Stomach smooth muscle (tissue), 2 donors: ENCODE measurements around the gene SGIP1.

Experiments
- H3K27ac ChIP-seq: one replicate; pipeline ENCODE4 v1.7.0; 2013; ENCODE audit warnings: mild to moderate bottlenecking, low read length, inconsistent platforms
- H3K27me3 ChIP-seq, 2 donors: one replicate each; pipeline ENCODE4 v1.7.0; 2013; ENCODE audit warnings: low read length in 2 of 2; ENCODE audit not compliant: insufficient read depth in 2 of 2, control insufficient read depth in 1 of 2
- H3K36me3 ChIP-seq, 2 donors: one replicate each; pipeline ENCODE4 v1.7.0; 2013; ENCODE audit warnings: low read length in 2 of 2; ENCODE audit not compliant: control insufficient read depth in 2 of 2, insufficient read depth in 2 of 2
- H3K4me1 ChIP-seq: one replicate; pipeline ENCODE4 v1.7.0; 2013; ENCODE audit warnings: low read length; ENCODE audit not compliant: control insufficient read depth, insufficient read depth
- H3K4me3 ChIP-seq, 2 donors: one replicate each; pipeline ENCODE4 v1.7.0; 2013; ENCODE audit warnings: low read length in 2 of 2
- H3K9ac ChIP-seq, 2 donors: one replicate each; pipeline ENCODE4 v1.7.0; 2013; ENCODE audit warnings: low read length in 2 of 2, mild to moderate bottlenecking in 1 of 2
- H3K9me3 ChIP-seq, 2 donors: one replicate each; pipeline ENCODE4 v1.7.0; 2013; ENCODE audit warnings: low read length in 2 of 2; ENCODE audit not compliant: control insufficient read depth in 2 of 2
- donor health status: healthy.
- donor health status: Pancreatic carcinoma.

The SGIP1 gene, protein sequence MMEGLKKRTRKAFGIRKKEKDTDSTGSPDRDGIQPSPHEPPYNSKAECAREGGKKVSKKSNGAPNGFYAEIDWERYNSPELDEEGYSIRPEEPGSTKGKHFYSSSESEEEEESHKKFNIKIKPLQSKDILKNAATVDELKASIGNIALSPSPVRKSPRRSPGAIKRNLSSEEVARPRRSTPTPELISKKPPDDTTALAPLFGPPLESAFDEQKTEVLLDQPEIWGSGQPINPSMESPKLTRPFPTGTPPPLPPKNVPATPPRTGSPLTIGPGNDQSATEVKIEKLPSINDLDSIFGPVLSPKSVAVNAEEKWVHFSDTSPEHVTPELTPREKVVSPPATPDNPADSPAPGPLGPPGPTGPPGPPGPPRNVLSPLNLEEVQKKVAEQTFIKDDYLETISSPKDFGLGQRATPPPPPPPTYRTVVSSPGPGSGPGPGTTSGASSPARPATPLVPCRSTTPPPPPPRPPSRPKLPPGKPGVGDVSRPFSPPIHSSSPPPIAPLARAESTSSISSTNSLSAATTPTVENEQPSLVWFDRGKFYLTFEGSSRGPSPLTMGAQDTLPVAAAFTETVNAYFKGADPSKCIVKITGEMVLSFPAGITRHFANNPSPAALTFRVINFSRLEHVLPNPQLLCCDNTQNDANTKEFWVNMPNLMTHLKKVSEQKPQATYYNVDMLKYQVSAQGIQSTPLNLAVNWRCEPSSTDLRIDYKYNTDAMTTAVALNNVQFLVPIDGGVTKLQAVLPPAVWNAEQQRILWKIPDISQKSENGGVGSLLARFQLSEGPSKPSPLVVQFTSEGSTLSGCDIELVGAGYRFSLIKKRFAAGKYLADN

DNA sequence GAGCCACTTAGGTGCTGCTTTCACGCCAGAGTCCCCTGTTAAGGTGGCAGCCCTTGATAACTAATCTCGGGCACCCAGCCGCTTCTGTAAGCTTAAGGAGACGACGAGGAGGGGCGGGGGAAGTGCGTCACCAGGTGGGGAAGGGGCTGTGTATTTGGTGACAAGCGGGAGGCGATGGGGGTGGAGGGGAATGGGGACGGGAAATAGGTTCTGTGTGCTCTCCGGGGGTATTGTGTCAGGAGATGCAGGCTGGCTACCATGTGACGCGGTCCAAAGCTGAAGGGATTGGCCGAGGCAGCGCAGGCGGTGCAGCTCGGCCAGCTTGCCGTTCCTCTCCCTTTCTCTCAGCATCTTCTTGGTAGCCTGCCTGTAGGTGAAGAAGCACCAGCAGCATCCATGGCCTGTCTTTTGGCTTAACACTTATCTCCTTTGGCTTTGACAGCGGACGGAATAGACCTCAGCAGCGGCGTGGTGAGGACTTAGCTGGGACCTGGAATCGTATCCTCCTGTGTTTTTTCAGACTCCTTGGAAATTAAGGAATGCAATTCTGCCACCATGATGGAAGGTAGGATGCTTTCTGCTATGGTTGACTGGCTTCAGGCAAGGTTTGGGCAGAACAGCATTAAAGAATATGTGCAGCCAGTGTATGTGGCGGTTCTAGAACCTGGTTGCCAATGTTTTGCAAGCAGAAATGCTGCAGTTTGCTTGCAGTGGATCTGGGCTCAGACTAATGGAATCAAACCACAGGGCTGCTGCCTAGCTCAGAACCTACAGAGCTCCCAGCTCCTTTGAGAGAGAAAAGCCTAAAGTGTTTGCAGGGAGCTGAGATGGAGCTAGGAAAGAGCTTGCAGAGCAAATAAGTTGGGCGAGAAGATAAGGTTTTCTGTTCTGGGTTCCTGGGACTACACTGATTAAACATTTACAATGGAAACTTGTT, at the start of gene SGIP1:
TSS of gene SGIP1 (plus strand) at position 350 of the 937 bp plus-strand sequence. CDS start at position 556, 206 bp downstream.
- H3K9me3 ChIP-seq = no peaks in the 10 kb centered on the region
- H3K4me3 ChIP-seq = peak within 1 kb of the TSS; percentile 72 to 76
- no peaks in the 10 kb centered on the region for H3K36me3 ChIP-seq
- H3K4me1 ChIP-seq = peaks cover 6% of the 10 kb centered on the region
- no peaks in the 10 kb centered on the region for H3K27me3 ChIP-seq
- peak within 1 kb of the TSS; percentile 67 to 71 for H3K9ac ChIP-seq
- H3K27ac ChIP-seq = peak within 1 kb of the TSS; percentile 56

DNA sequence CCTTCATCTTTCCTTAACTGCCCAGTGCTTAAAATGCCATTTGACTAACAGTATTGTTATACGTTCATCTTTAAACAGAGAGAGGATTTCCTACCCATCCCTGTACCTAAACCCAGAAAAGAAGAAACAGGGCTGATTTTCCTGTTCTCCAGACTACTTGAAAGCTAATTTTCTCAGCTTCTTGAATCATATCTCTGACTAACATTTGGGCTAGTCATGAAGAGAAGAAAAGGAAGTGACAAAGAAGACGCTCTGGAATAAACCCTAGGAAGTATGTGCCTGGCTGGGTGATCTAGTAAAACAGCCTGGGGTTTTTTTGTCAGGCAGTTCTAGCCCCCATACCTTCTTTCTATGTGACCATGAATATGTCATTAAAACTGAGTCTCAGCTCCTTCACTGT, 44.8 kb upstream of the SGIP1 start:
- H3K36me3 ChIP-seq = no peaks in the 10 kb centered on the region
- H3K4me1 ChIP-seq = no peaks in the 10 kb centered on the region
- no peaks in the 10 kb centered on the region for H3K9me3 ChIP-seq
- H3K27me3 ChIP-seq = no peaks in the 10 kb centered on the region
- no peak overlapping the region for H3K4me3 ChIP-seq
- no peak overlapping the region for H3K27ac ChIP-seq
- no peak overlapping the region for H3K9ac ChIP-seq

DNA sequence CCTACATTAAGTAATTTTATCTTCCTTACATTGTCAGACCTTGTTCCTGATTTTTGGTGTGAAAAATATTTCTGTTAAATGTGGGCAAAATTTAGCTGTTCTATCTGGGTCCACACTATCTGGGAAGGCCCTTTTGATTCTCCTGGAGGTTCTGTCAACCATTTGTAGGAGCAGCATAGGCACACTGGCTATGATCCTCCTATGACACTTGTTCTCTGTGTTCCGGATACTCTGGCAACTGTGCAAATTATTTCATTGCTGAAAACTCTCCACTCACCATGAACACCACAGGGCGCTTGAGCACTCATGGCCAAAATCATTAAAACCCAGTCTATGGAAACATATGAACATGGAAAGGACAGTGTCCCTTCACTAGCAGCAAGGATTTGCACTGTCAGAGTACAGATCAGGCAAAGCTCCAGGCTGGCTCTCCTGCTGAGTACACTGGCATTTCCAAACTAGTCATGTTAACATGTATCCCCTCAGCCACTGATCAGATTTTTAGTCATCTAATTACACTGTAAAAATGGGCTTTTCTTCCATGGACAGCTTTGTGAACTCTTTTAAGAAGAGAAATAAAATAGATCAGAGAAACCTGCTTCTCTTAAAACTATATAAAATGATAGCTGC, 43.9 kb upstream of the SGIP1 start:
- Histone ChIP-seq H3K4me3 (no peak overlapping the region), H3K36me3 (no peaks in the 10 kb centered on the region), H3K27me3 (no peaks in the 10 kb centered on the region), H3K9ac (no peak overlapping the region), H3K27ac (no peak overlapping the region), H3K4me1 (no peaks in the 10 kb centered on the region), H3K9me3 (no peaks in the 10 kb centered on the region)

DNA sequence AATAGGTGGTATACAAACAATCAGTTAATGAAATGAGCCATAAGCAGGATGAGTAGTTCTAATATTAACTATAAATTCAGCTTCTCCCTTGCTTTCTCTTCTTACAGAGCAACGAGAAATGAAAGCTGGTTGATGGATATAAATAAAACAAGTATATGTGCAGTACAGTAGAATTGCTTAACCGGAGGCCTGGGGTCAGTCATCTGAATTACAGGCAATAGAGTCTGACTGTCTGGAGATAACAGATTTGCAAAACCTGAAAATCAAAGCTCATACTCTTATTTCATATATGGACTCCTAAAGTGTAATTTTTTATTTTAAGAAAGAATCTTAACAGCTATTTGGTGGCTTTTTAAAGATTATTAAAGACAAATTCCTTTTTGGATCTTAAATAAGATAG, 43.1 kb upstream of the SGIP1 start:
- H3K4me1 ChIP-seq = no peaks in the 10 kb centered on the region
- no peaks in the 10 kb centered on the region for H3K27me3 ChIP-seq
- H3K9me3 ChIP-seq = no peaks in the 10 kb centered on the region
- no peaks in the 10 kb centered on the region for H3K36me3 ChIP-seq
- H3K27ac ChIP-seq = no peak overlapping the region
- no peak overlapping the region for H3K9ac ChIP-seq
- H3K4me3 ChIP-seq = no peak overlapping the region

DNA sequence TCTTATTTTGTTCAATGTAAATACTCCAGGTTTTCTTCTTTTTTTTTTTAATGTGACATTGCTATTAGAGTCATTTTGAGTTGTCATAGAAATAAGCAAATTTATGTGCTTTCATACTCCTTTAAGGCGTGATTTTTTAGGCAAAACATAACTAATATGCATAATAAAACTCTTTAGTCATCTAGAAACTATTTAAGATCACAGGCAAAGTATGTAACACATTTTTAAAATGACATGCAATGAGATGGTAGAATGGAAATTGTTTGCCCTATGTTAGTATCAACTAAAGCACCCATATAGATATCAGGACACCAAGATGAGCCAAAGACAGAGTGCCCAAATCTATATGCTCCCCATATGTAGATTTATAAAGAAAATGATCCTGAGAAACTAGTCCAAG, 41.5 kb upstream of the SGIP1 start:
- no peak overlapping the region for H3K4me3 ChIP-seq
- H3K9me3 ChIP-seq = no peaks in the 10 kb centered on the region
- H3K4me1 ChIP-seq = no peaks in the 10 kb centered on the region
- no peaks in the 10 kb centered on the region for H3K27me3 ChIP-seq
- H3K27ac ChIP-seq = no peak overlapping the region
- no peak overlapping the region for H3K9ac ChIP-seq
- no peaks in the 10 kb centered on the region for H3K36me3 ChIP-seq

- Histone ChIP-seq H3K4me1 (no peaks in the 10 kb centered on the region), H3K4me3 (no peak overlapping the region), H3K9me3 (no peaks in the 10 kb centered on the region), H3K27me3 (no peaks in the 10 kb centered on the region), H3K36me3 (no peaks in the 10 kb centered on the region), H3K27ac (no peak overlapping the region), H3K9ac (no peak overlapping the region)
Measured at GRCh38 chr1:66493731-66494130, 40.2 kb upstream of the SGIP1 start.

- Histone ChIP-seq H3K27me3 (no peaks in the 10 kb centered on the region), H3K4me1 (no peaks in the 10 kb centered on the region), H3K9me3 (no peaks in the 10 kb centered on the region), H3K4me3 (no peak overlapping the region), H3K36me3 (no peaks in the 10 kb centered on the region), H3K9ac (no peak overlapping the region), H3K27ac (no peak overlapping the region)
Measured at GRCh38 chr1:66494482-66494881, 39.5 kb upstream of the SGIP1 start.

- H3K9me3 ChIP-seq = no peaks in the 10 kb centered on the region
- no peaks in the 10 kb centered on the region for H3K27me3 ChIP-seq
Measured at GRCh38 chr1:66495495-66495894, 38.5 kb upstream of the SGIP1 start.

GRCh38 chr1:66497910-66498309, 36.0 kb upstream of the SGIP1 start:
- Histone ChIP-seq H3K27me3 (no peaks in the 10 kb centered on the region), H3K9me3 (no peaks in the 10 kb centered on the region), H3K9ac (no peak overlapping the region), H3K4me1 (no peaks in the 10 kb centered on the region), H3K36me3 (no peaks in the 10 kb centered on the region), H3K27ac (no peak overlapping the region), H3K4me3 (no peak overlapping the region)

More at GRCh38 chr1:66495495-66495894, 38.5 kb upstream of the SGIP1 start:
- Histone ChIP-seq H3K4me1 (no peaks in the 10 kb centered on the region), H3K4me3 (no peak overlapping the region), H3K9ac (no peak overlapping the region), H3K27ac (no peak overlapping the region), H3K36me3 (no peaks in the 10 kb centered on the region)

DNA sequence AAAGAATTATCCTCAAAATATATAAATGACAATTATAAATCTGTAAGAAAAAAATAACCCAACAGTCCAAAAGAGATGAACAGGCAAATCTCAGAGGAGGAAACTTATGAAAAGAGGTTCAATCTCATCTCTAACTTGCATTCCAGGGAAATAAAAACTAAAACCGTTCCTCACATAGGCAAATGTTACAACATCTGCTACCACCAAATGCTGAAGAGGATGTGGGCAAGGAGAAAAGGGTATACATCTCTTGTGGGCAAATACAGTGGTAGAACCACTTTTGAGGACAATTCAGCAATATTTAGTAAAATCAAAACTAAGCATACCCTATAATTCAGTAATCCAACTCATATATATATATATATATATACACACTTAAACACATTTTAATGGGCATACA, 33.7 kb upstream of the SGIP1 start:
- no peaks in the 10 kb centered on the region for H3K27me3 ChIP-seq
- no peak overlapping the region for H3K4me3 ChIP-seq
- H3K36me3 ChIP-seq = no peaks in the 10 kb centered on the region
- no peaks in the 10 kb centered on the region for H3K9me3 ChIP-seq
- no peak overlapping the region for H3K27ac ChIP-seq
- H3K4me1 ChIP-seq = no peaks in the 10 kb centered on the region
- no peak overlapping the region for H3K9ac ChIP-seq
